ENCODE results near the gene PER2. TPM values are rescaled to one million over a fixed set of nuclear protein-coding genes. Genes with fewer than 3 reads are reported as not detected.

PER2 gene
- total and polyA plus RNA-seq, 2 of the 4 experiments (the other 2 are of a cell fraction): 1.7 to 3.2 TPM

DNA sequence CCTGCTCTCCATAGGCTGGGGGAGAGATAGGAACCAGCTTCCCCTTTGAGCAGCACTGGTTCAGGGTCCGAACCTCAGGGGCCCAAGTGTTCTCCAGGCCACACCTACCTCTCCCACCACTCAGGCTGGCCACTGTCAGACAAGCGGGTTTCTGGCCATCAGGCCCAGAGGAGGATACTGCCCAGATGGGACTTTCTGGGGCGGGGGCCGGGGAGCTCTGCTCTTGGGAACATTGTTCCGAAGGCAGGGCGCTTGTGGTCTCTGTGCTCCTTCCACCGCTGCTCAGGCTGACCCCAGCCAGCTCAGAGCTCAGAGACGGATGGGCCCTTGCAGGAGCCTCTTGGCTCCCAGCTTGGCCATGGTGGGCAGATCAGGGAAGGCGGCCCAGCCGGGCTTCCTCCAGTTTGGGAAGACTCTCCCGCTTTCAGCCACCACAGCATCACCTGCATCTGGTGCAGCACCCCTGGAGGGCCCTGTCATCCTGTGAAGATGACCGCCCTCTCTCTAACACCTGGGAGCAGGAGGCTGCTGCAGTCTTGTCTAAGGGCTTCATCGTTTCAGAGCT is 26.7 kb upstream of the PER2 start:
- DNase-seq: no peak
- no peak overlapping the region for H4K91ac ChIP-seq (ENCODE audit: insufficient read depth, low read depth, low read length)
- H3K9me1 ChIP-seq (ENCODE audit: insufficient read depth, low read length): 0 out of 2 replicates have a peak, but pooled peaks cover 2% of the 10 kb centered on the region
- CTCF ChIA-PET: interaction anchor here (1.4 kb wide), 1 partner anchor 9 kb away, joined by 8 read pairs; no protein-coding TSS in a partner anchor
- no peak overlapping the region for H2BK120ac ChIP-seq (ENCODE audit: low read depth, low read length)
- WGBS, 2 experiments (ENCODE audit: extremely low coverage in 2 of 2, insufficient read length in 1 of 2): 79% methylated on average over 7 of the region's 13 CpGs; no CpG with 5 or more reads in 1 of the 2 experiments
- H4K20me1 ChIP-seq (ENCODE audit: insufficient read depth, low read length): no peaks in the 10 kb centered on the region
- no peak overlapping the region for H3K27ac ChIP-seq (ENCODE audit: insufficient read depth, low read length)
- peaks cover 2% of the 10 kb centered on the region; the same call in 1 of the 2 replicates for H3K4me1 ChIP-seq (ENCODE audit: control insufficient read depth, insufficient read depth, low read length)
- no peak overlapping the region for H4K5ac ChIP-seq (ENCODE audit: low read depth, low read length)
- H3K4me2 ChIP-seq (ENCODE audit: low read depth, low read length): no peak overlapping the region
- intact Hi-C loops (cut with micrococcal nuclease) (no loop called here), in situ Hi-C loops (cut with MboI; ENCODE audit: low sequenced_read_pairs) (no loop called here), dilution Hi-C loops (cut with HindIII; ENCODE audit: low sequenced_read_pairs, unreplicated experiment) (no loop called here)
- H2AFZ ChIP-seq (replicated peaks; ENCODE audit: low read length, poor library complexity): peak overlapping the region; percentile 51
- peaks cover 10% of the 10 kb centered on the region for H3K27me3 ChIP-seq (ENCODE audit: control insufficient read depth, insufficient read depth, low read length)
- H3K14ac ChIP-seq (replicated peaks; ENCODE audit: low read depth, low read length): no peak overlapping the region
- peaks cover 0 to 4% of the 10 kb centered on the region in 2 experiments; a peak in 2 of 4 replicates for H3K79me1 ChIP-seq (ENCODE audit: low read depth in 1 of 2, low read length in 2 of 2)
- H3K4me3 ChIP-seq (ENCODE audit: insufficient read depth, low read depth, low read length): no peak overlapping the region
- no peak overlapping the region for H3K18ac ChIP-seq (ENCODE audit: low read depth, low read length)
- no peak overlapping the region for H3K4ac ChIP-seq (ENCODE audit: low read depth, low read length)
- H2AK9ac ChIP-seq (replicated peaks; ENCODE audit: low read depth, low read length, poor library complexity): no peak overlapping the region
- BruUV-seq (replicated peaks): no TSS peak
- H3K9ac ChIP-seq (ENCODE audit: low read depth, low read length): no peak overlapping the region
- ATAC-seq (ENCODE audit: low read depth): no peak
- no peak overlapping the region for H4K8ac ChIP-seq (ENCODE audit: low read depth in 2 of 2, low read length in 2 of 2)
- H3K56ac ChIP-seq (ENCODE audit: extremely low read depth, insufficient read depth, low read length): no peak overlapping the region
- H2BK5ac ChIP-seq (ENCODE audit: low read depth, low read length, poor library complexity, severe bottlenecking): no peak overlapping the region
- TF ChIP-seq CEBPB (IDR thresholded peaks at IDR 0.05; ENCODE audit: low read depth, low read length): no peak
- no peak for TF ChIP-seq MAFK (IDR thresholded peaks at IDR 0.05; ENCODE audit: low read depth, low read length)
- TF ChIP-seq FOS (IDR thresholded peaks at IDR 0.05; ENCODE audit: low read depth, low read length): no peak
- TF ChIP-seq NFE2L2 (IDR thresholded peaks at IDR 0.05; ENCODE audit: low read depth, low read length): no peak
- TF ChIP-seq, protein P1, sequence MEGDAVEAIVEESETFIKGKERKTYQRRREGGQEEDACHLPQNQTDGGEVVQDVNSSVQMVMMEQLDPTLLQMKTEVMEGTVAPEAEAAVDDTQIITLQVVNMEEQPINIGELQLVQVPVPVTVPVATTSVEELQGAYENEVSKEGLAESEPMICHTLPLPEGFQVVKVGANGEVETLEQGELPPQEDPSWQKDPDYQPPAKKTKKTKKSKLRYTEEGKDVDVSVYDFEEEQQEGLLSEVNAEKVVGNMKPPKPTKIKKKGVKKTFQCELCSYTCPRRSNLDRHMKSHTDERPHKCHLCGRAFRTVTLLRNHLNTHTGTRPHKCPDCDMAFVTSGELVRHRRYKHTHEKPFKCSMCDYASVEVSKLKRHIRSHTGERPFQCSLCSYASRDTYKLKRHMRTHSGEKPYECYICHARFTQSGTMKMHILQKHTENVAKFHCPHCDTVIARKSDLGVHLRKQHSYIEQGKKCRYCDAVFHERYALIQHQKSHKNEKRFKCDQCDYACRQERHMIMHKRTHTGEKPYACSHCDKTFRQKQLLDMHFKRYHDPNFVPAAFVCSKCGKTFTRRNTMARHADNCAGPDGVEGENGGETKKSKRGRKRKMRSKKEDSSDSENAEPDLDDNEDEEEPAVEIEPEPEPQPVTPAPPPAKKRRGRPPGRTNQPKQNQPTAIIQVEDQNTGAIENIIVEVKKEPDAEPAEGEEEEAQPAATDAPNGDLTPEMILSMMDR (conservative IDR thresholded peaks at IDR 0.05; ENCODE audit: low read depth, low read length): no peak
- TF ChIP-seq POLR2A (IDR thresholded peaks at IDR 0.05; ENCODE audit: low read depth, low read length): no peak
- TF ChIP-seq, protein P2, sequence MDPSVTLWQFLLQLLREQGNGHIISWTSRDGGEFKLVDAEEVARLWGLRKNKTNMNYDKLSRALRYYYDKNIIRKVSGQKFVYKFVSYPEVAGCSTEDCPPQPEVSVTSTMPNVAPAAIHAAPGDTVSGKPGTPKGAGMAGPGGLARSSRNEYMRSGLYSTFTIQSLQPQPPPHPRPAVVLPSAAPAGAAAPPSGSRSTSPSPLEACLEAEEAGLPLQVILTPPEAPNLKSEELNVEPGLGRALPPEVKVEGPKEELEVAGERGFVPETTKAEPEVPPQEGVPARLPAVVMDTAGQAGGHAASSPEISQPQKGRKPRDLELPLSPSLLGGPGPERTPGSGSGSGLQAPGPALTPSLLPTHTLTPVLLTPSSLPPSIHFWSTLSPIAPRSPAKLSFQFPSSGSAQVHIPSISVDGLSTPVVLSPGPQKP (IDR thresholded peaks at IDR 0.05; ENCODE audit: borderline replicate concordance, low read depth, low read length): no peak
- TF ChIP-seq, protein P3, sequence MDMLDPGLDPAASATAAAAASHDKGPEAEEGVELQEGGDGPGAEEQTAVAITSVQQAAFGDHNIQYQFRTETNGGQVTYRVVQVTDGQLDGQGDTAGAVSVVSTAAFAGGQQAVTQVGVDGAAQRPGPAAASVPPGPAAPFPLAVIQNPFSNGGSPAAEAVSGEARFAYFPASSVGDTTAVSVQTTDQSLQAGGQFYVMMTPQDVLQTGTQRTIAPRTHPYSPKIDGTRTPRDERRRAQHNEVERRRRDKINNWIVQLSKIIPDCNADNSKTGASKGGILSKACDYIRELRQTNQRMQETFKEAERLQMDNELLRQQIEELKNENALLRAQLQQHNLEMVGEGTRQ (IDR thresholded peaks at IDR 0.05; ENCODE audit: low read depth, low read length): no peak
- no peak for TF ChIP-seq MXI1 (IDR thresholded peaks at IDR 0.05; ENCODE audit: borderline replicate concordance, low read depth, low read length)
- no peak for TF ChIP-seq RCOR1 (IDR thresholded peaks at IDR 0.05; ENCODE audit: insufficient replicate concordance, low read length)
- no peak for TF ChIP-seq MAZ (IDR thresholded peaks at IDR 0.05; ENCODE audit: borderline replicate concordance, low read depth, low read length)
- TF ChIP-seq CHD1 (IDR thresholded peaks at IDR 0.05; ENCODE audit: low read depth, low read length): no peak
- TF ChIP-seq RAD21 (IDR thresholded peaks at IDR 0.05; ENCODE audit: low read length): no peak
- TF ChIP-seq BHLHE40 (IDR thresholded peaks at IDR 0.05; ENCODE audit: low read depth, low read length): no peak
- no peak for TF ChIP-seq SMC3 (IDR thresholded peaks at IDR 0.05; ENCODE audit: low read depth, low read length)
- no peak for TF ChIP-seq RFX5 (IDR thresholded peaks at IDR 0.05; ENCODE audit: low read depth, low read length)
- H2BK20ac ChIP-seq (ENCODE audit: low read depth, low read length): no peak overlapping the region
- H2AK5ac ChIP-seq (ENCODE audit: low read depth, low read length): no peak overlapping the region
- H3K36me3 ChIP-seq (ENCODE audit: control insufficient read depth, insufficient read depth, low read length): no peaks in the 10 kb centered on the region
- no peak overlapping the region for H2BK15ac ChIP-seq (ENCODE audit: low read depth, low read length)
- no peak overlapping the region for H3K23ac ChIP-seq (ENCODE audit: low read depth, low read length)
- POLR2A ChIA-PET (ENCODE audit: unreplicated experiment): no interaction called here
- H3K9me3 ChIP-seq (ENCODE audit: control insufficient read depth, insufficient read depth, low read length): no peaks in the 10 kb centered on the region

Measured in IMR-90 (cell line).